IMR-90 (cell line): Measurements from ENCODE around the gene SDK1. TPM values are rescaled to one million over a fixed set of nuclear protein-coding genes. Genes with fewer than 3 reads are reported as not detected.

Experiments used
- ATAC-seq: fragments of 200-7000 bp; cut with Tn5 transposase; 2 replicates; pipeline ENCODE4 v1.9.1; 2020; ENCODE audit warnings: low read depth, mild to moderate bottlenecking, moderate library complexity
- BruUV-seq: library from RNA; stranded (reverse); fragments of 400-500 nt; replicated peaks from 2 replicates; lab custom pipeline; 2021; lab: Mats Ljungman, UMichigan
- CTCF ChIA-PET: fragments of 300-600 bp; formaldehyde crosslinking; extraction: SDS; loops from one replicate; lab custom pipeline; 2021; ENCODE audit warnings: antibody characterized with exemption; lab: Yijun Ruan, JAX
- POLR2A ChIA-PET: fragments of 300-600 bp; sonication (Branson Sonifier 250); formaldehyde crosslinking; loops from one replicate; lab custom pipeline; 2022; ENCODE audit warnings: antibody characterized with exemption; ENCODE audit not compliant: unreplicated experiment; lab: Charles Lee
- DNase-seq: peaks from one replicate; pipeline ENCODE4 v3.0.0; 2013
- H2AFZ ChIP-seq: replicated peaks from 2 replicates; pipeline ENCODE3; 2013; ENCODE audit warnings: low read length, mild to moderate bottlenecking; ENCODE audit not compliant: poor library complexity
- H2AK5ac ChIP-seq: 2 replicates; pipeline ENCODE4 v1.6.1; 2013; ENCODE audit warnings: low read depth, low read length, inconsistent platforms
- H2AK9ac ChIP-seq: replicated peaks from 2 replicates; pipeline ENCODE3; 2013; ENCODE audit warnings: mild to moderate bottlenecking, low read depth, low read length, moderate library complexity; ENCODE audit not compliant: poor library complexity
- H2BK120ac ChIP-seq: 2 replicates; pipeline ENCODE4 v1.6.1; 2013; ENCODE audit warnings: low read depth, low read length, inconsistent platforms
- H2BK15ac ChIP-seq: 3 replicates; pipeline ENCODE4 v1.6.1; 2013; ENCODE audit warnings: low read depth, low read length, inconsistent platforms
- H2BK20ac ChIP-seq: 2 replicates; pipeline ENCODE4 v1.6.1; 2013; ENCODE audit warnings: low read depth, mild to moderate bottlenecking, inconsistent platforms, low read length, moderate library complexity
- H2BK5ac ChIP-seq: 2 replicates; pipeline ENCODE4 v1.6.1; 2013; ENCODE audit warnings: mild to moderate bottlenecking, low read depth, low read length, inconsistent platforms; ENCODE audit not compliant: poor library complexity, severe bottlenecking
- H3K14ac ChIP-seq: replicated peaks from 2 replicates; pipeline ENCODE4 v1.6.1; 2013; ENCODE audit warnings: low read depth, low read length, inconsistent platforms
- H3K18ac ChIP-seq: 2 replicates; pipeline ENCODE4 v1.6.1; 2013; ENCODE audit warnings: low read depth, low read length, control low read depth
- H3K23ac ChIP-seq: 2 replicates; pipeline ENCODE4 v1.6.1; 2013; ENCODE audit warnings: low read depth, low read length, inconsistent platforms
- H3K27ac ChIP-seq: 2 replicates; pipeline ENCODE4 v1.5.1; 2013; ENCODE audit warnings: mild to moderate bottlenecking, control low read depth, low read length; ENCODE audit not compliant: insufficient read depth
- H3K27me3 ChIP-seq: 2 replicates; pipeline ENCODE4 v1.6.1; 2013; ENCODE audit warnings: low read length; ENCODE audit not compliant: control insufficient read depth, insufficient read depth
- H3K36me3 ChIP-seq: 2 replicates; pipeline ENCODE4 v1.6.1; 2013; ENCODE audit warnings: low read length, mixed read lengths; ENCODE audit not compliant: control insufficient read depth, insufficient read depth
- H3K4ac ChIP-seq: 2 replicates; pipeline ENCODE4 v1.6.1; 2013; ENCODE audit warnings: low read depth, low read length, inconsistent platforms
- H3K4me1 ChIP-seq: 2 replicates; pipeline ENCODE4 v1.6.1; 2013; ENCODE audit warnings: low read length, mixed read lengths; ENCODE audit not compliant: control insufficient read depth, insufficient read depth
- H3K4me2 ChIP-seq: 2 replicates; pipeline ENCODE4 v1.6.1; 2013; ENCODE audit warnings: low read depth, mild to moderate bottlenecking, control low read depth, low read length, moderate library complexity
- H3K4me3 ChIP-seq: 2 replicates; pipeline ENCODE4 v1.5.1; 2013; ENCODE audit warnings: low read depth, mild to moderate bottlenecking, control low read depth, low read length, moderate library complexity; ENCODE audit not compliant: insufficient read depth
- H3K56ac ChIP-seq: 2 replicates; pipeline ENCODE4 v1.6.1; 2013; ENCODE audit warnings: low read length, inconsistent platforms; ENCODE audit not compliant: insufficient read depth; ENCODE audit errors: extremely low read depth
- H3K79me1 ChIP-seq, 2 experiments: 2 replicates each; pipeline ENCODE4 v1.6.1; 2013; ENCODE audit warnings: low read length in 2 of 2, inconsistent platforms in 1 of 2, low read depth in 1 of 2
- H3K9ac ChIP-seq: 2 replicates; pipeline ENCODE4 v1.6.1; 2013; ENCODE audit warnings: low read depth, low read length, control low read depth
- H3K9me1 ChIP-seq: 2 replicates; pipeline ENCODE4 v1.6.1; 2013; ENCODE audit warnings: low read length, inconsistent platforms; ENCODE audit not compliant: insufficient read depth
- H3K9me3 ChIP-seq: 2 replicates; pipeline ENCODE4 v1.6.1; 2013; ENCODE audit warnings: low read length; ENCODE audit not compliant: control insufficient read depth, insufficient read depth
- H4K20me1 ChIP-seq: 2 replicates; pipeline ENCODE4 v1.6.1; 2013; ENCODE audit warnings: low read length, inconsistent platforms; ENCODE audit not compliant: insufficient read depth
- H4K5ac ChIP-seq: 2 replicates; pipeline ENCODE4 v1.6.1; 2013; ENCODE audit warnings: mild to moderate bottlenecking, low read depth, low read length, control low read depth
- H4K8ac ChIP-seq, 2 experiments: 2 replicates each; pipeline ENCODE4 v1.6.1; 2013; ENCODE audit warnings: low read depth in 2 of 2, low read length in 2 of 2, control low read depth in 1 of 2, inconsistent platforms in 1 of 2
- H4K91ac ChIP-seq: 2 replicates; pipeline ENCODE4 v1.6.1; 2013; ENCODE audit warnings: low read depth, low read length, inconsistent platforms; ENCODE audit not compliant: insufficient read depth
- BHLHE40 ChIP-seq: fragments of 150-350 bp; IDR thresholded peaks from 2 replicates; pipeline ENCODE4 v1.6.1; 2016; ENCODE audit warnings: mild to moderate bottlenecking, low read depth, low read length
- CEBPB ChIP-seq: IDR thresholded peaks from 2 replicates; pipeline ENCODE4 v1.6.1; 2012; ENCODE audit warnings: low read depth, low read length, improper control_type of control experiment
- CHD1 ChIP-seq: IDR thresholded peaks from 2 replicates; pipeline ENCODE4 v1.6.1; 2012; ENCODE audit warnings: low read depth, low read length, improper control_type of control experiment
- CTCF ChIP-seq: conservative IDR thresholded peaks from 2 replicates; pipeline ENCODE4 v1.5.1; 2012; ENCODE audit warnings: mild to moderate bottlenecking, low read depth, low read length, improper control_type of control experiment
- ELK1 ChIP-seq: fragments of 150-350 bp; IDR thresholded peaks from 2 replicates; pipeline ENCODE4 v1.6.1; 2016; ENCODE audit warnings: low read depth, mild to moderate bottlenecking, low read length, moderate library complexity, borderline replicate concordance
- FOS ChIP-seq: fragments of 150-350 bp; IDR thresholded peaks from 2 replicates; pipeline ENCODE4 v1.6.1; 2016; ENCODE audit warnings: low read depth, low read length
- MAFK ChIP-seq: IDR thresholded peaks from 2 replicates; pipeline ENCODE4 v1.6.1; 2012; ENCODE audit warnings: low read depth, low read length, improper control_type of control experiment
- MAZ ChIP-seq: IDR thresholded peaks from 2 replicates; pipeline ENCODE4 v1.6.1; 2012; ENCODE audit warnings: low read depth, mild to moderate bottlenecking, low read length, improper control_type of control experiment, moderate library complexity, borderline replicate concordance
- MXI1 ChIP-seq: IDR thresholded peaks from 2 replicates; pipeline ENCODE4 v1.6.1; 2012; ENCODE audit warnings: low read depth, mild to moderate bottlenecking, low read length, moderate library complexity, borderline replicate concordance
- NFE2L2 ChIP-seq: fragments of 150-350 bp; IDR thresholded peaks from 2 replicates; pipeline ENCODE4 v1.6.1; 2016; ENCODE audit warnings: low read depth, mild to moderate bottlenecking, low read length
- POLR2A ChIP-seq: IDR thresholded peaks from 2 replicates; pipeline ENCODE4 v1.6.1; 2012; ENCODE audit warnings: mild to moderate bottlenecking, low read depth, low read length
- RAD21 ChIP-seq: IDR thresholded peaks from 2 replicates; pipeline ENCODE4 v1.6.1; 2012; ENCODE audit warnings: low read length, improper control_type of control experiment
- RCOR1 ChIP-seq: IDR thresholded peaks from 2 replicates; pipeline ENCODE4 v1.6.1; 2012; ENCODE audit warnings: mild to moderate bottlenecking, low read length, improper control_type of control experiment; ENCODE audit not compliant: insufficient replicate concordance
- RFX5 ChIP-seq: IDR thresholded peaks from 2 replicates; pipeline ENCODE4 v1.8.0; 2012; ENCODE audit warnings: low read depth, mild to moderate bottlenecking, low read length, moderate library complexity
- SMC3 ChIP-seq: fragments of 150-350 bp; IDR thresholded peaks from 2 replicates; pipeline ENCODE4 v1.6.1; 2016; ENCODE audit warnings: low read depth, mild to moderate bottlenecking, antibody characterized with exemption, low read length, moderate library complexity
- USF2 ChIP-seq: fragments of 150-350 bp; IDR thresholded peaks from 2 replicates; pipeline ENCODE4 v1.6.1; 2017; ENCODE audit warnings: mild to moderate bottlenecking, antibody characterized with exemption, low read length, low read depth
- WGBS, 2 experiments: methylation state at CpG; one replicate each; pipeline versions ENCODE4 v1.1.5 to v1.1.7; 2013; ENCODE audit warnings: missing lambda C conversion rate in 2 of 2; ENCODE audit not compliant: insufficient read length in 1 of 2; ENCODE audit errors: extremely low coverage in 2 of 2; 5-methylcytosine and 5-hydroxymethylcytosine counted together
- dilution Hi-C: fragments of 300-500 bp; cut with HindIII; formaldehyde crosslinking; loops from one replicate; pipeline ENCODE4 v1.14.3; 2018; ENCODE audit warnings: low sequenced_read_pairs; ENCODE audit not compliant: unreplicated experiment
- in situ Hi-C: fragments of 300-500 bp; cut with MboI; formaldehyde crosslinking; loops from 3 replicates; pipeline ENCODE4 v1.14.3; 2019; ENCODE audit warnings: low sequenced_read_pairs, inconsistent platforms, mixed read lengths
- intact Hi-C: fragments of 100-400 bp; cut with micrococcal nuclease; formaldehyde crosslinking; loops from 2 replicates; pipeline ENCODE4 v1.10.0; 2022
- polyA plus RNA-seq, 3 experiments: library from polyadenylated mRNA; depleted of rRNA; stranded (reverse); fragments of >200 nt; gene quantifications; 2 replicates each; pipeline ENCODE4 v1.2.3, GENCODE V29; 2012; ENCODE audit warnings: low replicate concordance in 1 of 3
- total RNA-seq: library from RNA; depleted of rRNA; stranded (reverse); fragments of >200 nt; gene quantifications from 2 replicates; pipeline ENCODE4 v1.2.3, GENCODE V29; 2012

The SDK1 gene
- total and polyA plus RNA-seq, 2 of the 4 experiments (the other 2 are of a cell fraction): 1.5 to 1.6 TPM

- no peaks in the 10 kb centered on the region for H3K27me3 ChIP-seq
- no peak overlapping the region for H3K9ac ChIP-seq
- no peak overlapping the region for H3K56ac ChIP-seq
- H2BK5ac ChIP-seq: no peak overlapping the region
- H3K18ac ChIP-seq: no peak overlapping the region
- H3K9me1 ChIP-seq: no peaks in the 10 kb centered on the region
- no peak overlapping the region for H2BK20ac ChIP-seq
- no peak overlapping the region for H2AK9ac ChIP-seq
- H4K5ac ChIP-seq: no peak overlapping the region
- ATAC-seq: no peak
- H3K9me3 ChIP-seq: peaks cover 26% of the 10 kb centered on the region
- DNase-seq: no peak
- H4K8ac ChIP-seq: no peak overlapping the region
- no peak overlapping the region for H3K4me2 ChIP-seq
- no TSS peak for BruUV-seq
- no peak overlapping the region for H2BK15ac ChIP-seq
- H3K4me3 ChIP-seq: no peak overlapping the region
- H3K23ac ChIP-seq: no peak overlapping the region
- intact Hi-C loops: no loop called here
- in situ Hi-C loops: no loop called here
- H2AFZ ChIP-seq: no peak overlapping the region
- H4K91ac ChIP-seq: no peak overlapping the region
- no peak overlapping the region for H2BK120ac ChIP-seq
- dilution Hi-C loops: no loop called here
- TF ChIP-seq BHLHE40 (no peak), MAFK (no peak), USF2 (no peak), MXI1 (no peak), RFX5 (no peak), CTCF (no peak), CEBPB (no peak), POLR2A (no peak), CHD1 (no peak), MAZ (no peak), FOS (no peak), RCOR1 (no peak), RAD21 (no peak), ELK1 (no peak), NFE2L2 (no peak), SMC3 (no peak)
- H4K20me1 ChIP-seq: no peaks in the 10 kb centered on the region
- H3K27ac ChIP-seq: no peak overlapping the region
- no peaks in the 10 kb centered on the region for H3K79me1 ChIP-seq
- no peak overlapping the region for H3K4ac ChIP-seq
- CTCF ChIA-PET: no interaction called here
- WGBS, 2 experiments: 96% methylated on average over 5 of the region's 6 CpGs; no CpG with 5 or more reads in 1 of the 2 experiments
- no peak overlapping the region for H2AK5ac ChIP-seq
- POLR2A ChIA-PET: no interaction called here
- no peak overlapping the region for H3K14ac ChIP-seq
- no peaks in the 10 kb centered on the region for H3K36me3 ChIP-seq
- no peaks in the 10 kb centered on the region for H3K4me1 ChIP-seq
Measured at GRCh38 chr7:4201566-4201965, 900.5 kb downstream of the SDK1 start.
